Measurements from ENCODE around the gene SMAD5. TPM values are rescaled to one million over a fixed set of nuclear protein-coding genes. Genes with fewer than 3 reads are reported as not detected.

The SMAD5 gene
- total and polyA plus RNA-seq, 2 donors (not counting 1 experiment from before 2014, with no cell fraction given) = 9.4 to 38.6 TPM

DNA sequence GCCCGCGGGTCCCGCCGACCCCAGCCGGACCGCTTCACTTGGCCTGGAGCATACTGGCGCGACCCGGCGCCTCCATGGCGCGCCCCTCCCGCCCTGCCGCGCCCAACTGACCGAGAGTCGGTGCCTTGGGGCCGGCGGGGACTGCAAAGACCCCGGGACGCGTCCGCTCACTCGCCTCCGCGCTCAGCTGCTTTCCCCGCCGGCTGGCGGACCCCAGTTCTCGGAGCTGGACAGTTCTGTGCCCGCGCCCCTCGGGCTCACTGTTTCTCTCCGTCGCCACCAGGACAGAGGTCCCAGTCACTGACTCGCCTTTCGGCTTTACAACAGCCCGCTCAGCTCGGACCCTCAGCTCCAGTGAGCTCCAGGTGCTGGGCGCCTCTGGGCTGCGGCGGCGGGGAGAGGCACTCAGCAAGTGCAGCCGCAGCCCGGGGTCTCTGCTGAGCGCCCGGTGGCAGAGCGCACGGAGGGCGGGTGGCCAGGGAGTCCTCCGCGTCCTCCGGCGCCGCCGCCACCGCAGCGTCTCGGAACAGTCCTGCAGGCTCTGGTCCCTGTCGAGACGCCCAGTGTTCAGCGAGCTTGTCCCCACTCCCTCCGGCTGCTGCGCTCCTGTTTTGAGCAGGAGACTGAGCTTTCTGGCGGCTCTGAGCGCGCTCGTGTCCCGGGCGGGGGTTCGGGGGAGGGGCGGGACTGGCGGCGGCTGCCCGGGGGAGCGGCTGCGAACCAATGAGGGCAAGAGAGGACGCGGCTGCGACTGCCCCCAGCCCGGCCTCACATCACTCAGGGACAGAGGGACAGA, 60.1 kb downstream of the SMAD5 start, which contains the start of gene SMIM32:
Gene SMIM32 (minus strand): TSS at position 637 of the 796 bp plus-strand sequence. CDS start 638 bp downstream, outside the sequence.
- Mint-ChIP-seq H3K4me3 (no peak within 1 kb of the TSS), H3K4me1 (peaks cover 6% of the 10 kb centered on the region), H3K27me3 (peaks cover 55% of the 10 kb centered on the region), H3K9me3 (ENCODE audit: insufficient read depth) (no peaks in the 10 kb centered on the region), H3K27ac (no peak within 1 kb of the TSS)
- Histone ChIP-seq H3K9ac (ENCODE audit: low read length) (no peak within 1 kb of the TSS), H4K20me1 (ENCODE audit: control insufficient read depth, insufficient read depth, low read length, poor library complexity, severe bottlenecking) (no peaks in the 10 kb centered on the region), H3K27ac (ENCODE audit: low read length in 2 of 2) (no peak within 1 kb of the TSS), H3K36me3 (replicated peaks in 1 of 2; ENCODE audit: control extremely low read depth in 1 of 2, control insufficient read depth in 1 of 2, extremely low read depth in 1 of 2, insufficient read depth in 2 of 2, low read length in 1 of 2) (no peaks in the 10 kb centered on the region), H3K79me2 (ENCODE audit: control insufficient read depth, insufficient read depth, low read length) (no peaks in the 10 kb centered on the region), H3K27me3 (replicated peaks in 1 of 4; ENCODE audit: control extremely low read depth in 1 of 4, control insufficient read depth in 3 of 4, insufficient read depth in 4 of 4, low read length in 3 of 4) (peaks cover 0 to 40% (median 6%) of the 10 kb centered on the region in 4 experiments), H3K9me3 (ENCODE audit: control extremely low read depth in 1 of 3, control insufficient read depth in 2 of 3, insufficient read depth in 1 of 3, low read length in 2 of 3) (peaks cover 0 to 5% (median 0%) of the 10 kb centered on the region in 3 donors), H2AFZ (ENCODE audit: insufficient read depth, low read depth, low read length, poor library complexity, severe bottlenecking) (no peak within 1 kb of the TSS), H3K4me3 (ENCODE audit: control extremely low read depth in 1 of 5, extremely low read depth in 1 of 5, insufficient read depth in 1 of 5, low read depth in 2 of 5, low read length in 4 of 5) (no peak within 1 kb of the TSS), H3K4me2 (replicated peaks; ENCODE audit: low read depth, low read length, poor library complexity, severe bottlenecking) (peak within 1 kb of the TSS; percentile 15), H3K4me1 (ENCODE audit: control insufficient read depth in 2 of 2, insufficient read depth in 2 of 2, low read length in 2 of 2) (peaks cover 0 to 3% of the 10 kb centered on the region in 2 donors)
- intact Hi-C loops (cut with micrococcal nuclease) = no loop called here
- WGBS (ENCODE audit: insufficient coverage) = 3% methylated on average over 80 of the region's 81 CpGs
- TF ChIP-seq, protein P1, sequence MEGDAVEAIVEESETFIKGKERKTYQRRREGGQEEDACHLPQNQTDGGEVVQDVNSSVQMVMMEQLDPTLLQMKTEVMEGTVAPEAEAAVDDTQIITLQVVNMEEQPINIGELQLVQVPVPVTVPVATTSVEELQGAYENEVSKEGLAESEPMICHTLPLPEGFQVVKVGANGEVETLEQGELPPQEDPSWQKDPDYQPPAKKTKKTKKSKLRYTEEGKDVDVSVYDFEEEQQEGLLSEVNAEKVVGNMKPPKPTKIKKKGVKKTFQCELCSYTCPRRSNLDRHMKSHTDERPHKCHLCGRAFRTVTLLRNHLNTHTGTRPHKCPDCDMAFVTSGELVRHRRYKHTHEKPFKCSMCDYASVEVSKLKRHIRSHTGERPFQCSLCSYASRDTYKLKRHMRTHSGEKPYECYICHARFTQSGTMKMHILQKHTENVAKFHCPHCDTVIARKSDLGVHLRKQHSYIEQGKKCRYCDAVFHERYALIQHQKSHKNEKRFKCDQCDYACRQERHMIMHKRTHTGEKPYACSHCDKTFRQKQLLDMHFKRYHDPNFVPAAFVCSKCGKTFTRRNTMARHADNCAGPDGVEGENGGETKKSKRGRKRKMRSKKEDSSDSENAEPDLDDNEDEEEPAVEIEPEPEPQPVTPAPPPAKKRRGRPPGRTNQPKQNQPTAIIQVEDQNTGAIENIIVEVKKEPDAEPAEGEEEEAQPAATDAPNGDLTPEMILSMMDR (IDR thresholded peaks at IDR 0.05) = no peak
- TF ChIP-seq EZH2 (IDR thresholded peaks at IDR 0.05; ENCODE audit: borderline replicate concordance, insufficient read depth, low read depth, low read length, poor library complexity, severe bottlenecking) = no peak
- no peak for DNase-seq
- POLR2A ChIA-PET = no interaction called here
- no peak for ATAC-seq (ENCODE audit: low read depth)
- CTCF ChIA-PET = interaction anchor here (1.1 kb wide), 1 partner anchor 19 kb away, joined by 3 read pairs; no protein-coding TSS in a partner anchor

DNA sequence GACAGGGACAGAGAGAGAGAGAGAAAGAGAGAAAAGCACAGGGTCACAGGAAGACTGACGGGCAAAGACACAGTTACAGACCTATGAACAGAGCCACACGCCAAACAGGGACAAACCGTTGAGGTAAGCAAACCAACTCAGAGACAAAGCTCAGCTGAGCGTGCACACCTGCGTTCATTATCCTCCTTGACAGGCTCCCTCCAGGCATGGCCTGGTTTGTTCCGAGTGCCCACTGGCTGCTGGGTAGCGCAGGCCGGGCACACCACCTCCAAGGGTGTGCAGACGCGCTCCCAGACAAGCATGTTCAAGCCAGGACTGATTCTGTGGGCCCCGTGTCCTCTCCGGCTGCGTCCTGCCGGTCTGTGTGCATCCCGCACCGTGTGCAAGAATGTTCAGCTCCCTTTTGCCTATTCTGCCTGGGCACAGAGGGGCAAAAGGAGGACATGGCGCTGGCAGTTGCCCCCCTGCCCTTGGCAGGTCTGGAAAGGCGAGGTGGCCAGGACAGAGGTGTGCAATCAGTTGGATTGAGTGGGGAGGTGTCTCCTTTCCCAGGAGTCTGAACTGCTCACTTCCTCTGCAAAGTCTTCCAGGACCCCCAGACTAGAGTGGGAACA, 60.8 kb downstream of the SMAD5 start:
- H3K36me3 ChIP-seq (replicated peaks in 1 of 2; ENCODE audit: control extremely low read depth in 1 of 2, control insufficient read depth in 1 of 2, extremely low read depth in 1 of 2, insufficient read depth in 2 of 2, low read length in 1 of 2) = no peaks in the 10 kb centered on the region
- peaks cover 0 to 3% of the 10 kb centered on the region in 2 donors for H3K4me1 ChIP-seq (ENCODE audit: control insufficient read depth in 2 of 2, insufficient read depth in 2 of 2, low read length in 2 of 2)
- no peak for ATAC-seq (ENCODE audit: low read depth)
- no peak for TF ChIP-seq EZH2 (IDR thresholded peaks at IDR 0.05; ENCODE audit: borderline replicate concordance, insufficient read depth, low read depth, low read length, poor library complexity, severe bottlenecking)
- TF ChIP-seq, protein P1 (IDR thresholded peaks at IDR 0.05) = no peak
- H3K9me3 Mint-ChIP-seq (ENCODE audit: insufficient read depth) = no peaks in the 10 kb centered on the region
- intact Hi-C loops (cut with micrococcal nuclease) = no loop called here
- H3K79me2 ChIP-seq (ENCODE audit: control insufficient read depth, insufficient read depth, low read length) = no peaks in the 10 kb centered on the region
- H3K4me3 Mint-ChIP-seq = no peak overlapping the region
- H3K4me3 ChIP-seq (ENCODE audit: control extremely low read depth in 1 of 5, extremely low read depth in 1 of 5, insufficient read depth in 1 of 5, low read depth in 2 of 5, low read length in 4 of 5) = no peak overlapping the region
- CTCF ChIA-PET = no interaction called here
- no peaks in the 10 kb centered on the region for H4K20me1 ChIP-seq (ENCODE audit: control insufficient read depth, insufficient read depth, low read length, poor library complexity, severe bottlenecking)
- no peak overlapping the region for H2AFZ ChIP-seq (ENCODE audit: insufficient read depth, low read depth, low read length, poor library complexity, severe bottlenecking)
- POLR2A ChIA-PET = no interaction called here
- DNase-seq = no peak
- H3K9me3 ChIP-seq (ENCODE audit: control extremely low read depth in 1 of 3, control insufficient read depth in 2 of 3, insufficient read depth in 1 of 3, low read length in 2 of 3) = peaks cover 0 to 5% (median 0%) of the 10 kb centered on the region in 3 donors
- H3K27ac ChIP-seq (ENCODE audit: low read length in 2 of 2) = no peak overlapping the region
- H3K27me3 ChIP-seq (replicated peaks in 1 of 4; ENCODE audit: control extremely low read depth in 1 of 4, control insufficient read depth in 3 of 4, insufficient read depth in 4 of 4, low read length in 3 of 4) = peaks cover 0 to 40% (median 6%) of the 10 kb centered on the region in 4 experiments
- H3K9ac ChIP-seq (ENCODE audit: low read length) = no peak overlapping the region
- peaks cover 6% of the 10 kb centered on the region for H3K4me1 Mint-ChIP-seq
- H3K27me3 Mint-ChIP-seq = peaks cover 61% of the 10 kb centered on the region
- WGBS (ENCODE audit: insufficient coverage) = 58% methylated on average over 18 of the region's 18 CpGs
- no peak overlapping the region for H3K27ac Mint-ChIP-seq
- no peak overlapping the region for H3K4me2 ChIP-seq (replicated peaks; ENCODE audit: low read depth, low read length, poor library complexity, severe bottlenecking)

All from B cell (primary cell).